Suprapubic skin (tissue), 4 donors: Measurements from ENCODE around the gene ISYNA1. TPM values are rescaled to one million over a fixed set of nuclear protein-coding genes. Genes with fewer than 3 reads are reported as not detected.

Experiments
- DNase-seq, 2 donors: peaks; one replicate each; pipeline ENCODE4 v3.0.0-alpha.2; 2019; ENCODE audit warnings: low spot score in 2 of 2
- H3K27ac ChIP-seq: fragments of 200-600 bp; sonication (generic); one replicate; pipeline ENCODE4 v1.5.1; 2019
- H3K27me3 ChIP-seq: fragments of 200-600 bp; sonication (generic); one replicate; pipeline ENCODE4 v1.5.1; 2019
- H3K36me3 ChIP-seq: fragments of 200-600 bp; sonication (generic); one replicate; pipeline ENCODE4 v1.5.1; 2019
- H3K4me1 ChIP-seq: fragments of 200-600 bp; sonication (generic); one replicate; pipeline ENCODE4 v1.5.1; 2019
- H3K4me3 ChIP-seq: fragments of 200-600 bp; sonication (generic); one replicate; pipeline ENCODE4 v1.5.1; 2019; ENCODE audit warnings: mild to moderate bottlenecking
- H3K9me3 ChIP-seq: fragments of 200-600 bp; sonication (generic); one replicate; pipeline ENCODE4 v1.5.1; 2019
- EP300 ChIP-seq: sonication (generic); formaldehyde crosslinking; IDR thresholded peaks from one replicate; pipeline ENCODE4 v1.6.1; 2017; ENCODE audit warnings: antibody characterized with exemption
- POLR2A ChIP-seq, 2 donors: fragments of 450-650 bp; IDR thresholded peaks; one replicate each; pipeline ENCODE4 v1.6.1; 2017; ENCODE audit warnings: antibody characterized with exemption in 2 of 2, mild to moderate bottlenecking in 2 of 2, moderate library complexity in 2 of 2
- POLR2AphosphoS5 ChIP-seq, 3 donors: sonication (generic); formaldehyde crosslinking; IDR thresholded peaks; one replicate each; pipeline ENCODE4 v1.6.1; 2017; ENCODE audit warnings: antibody characterized with exemption in 3 of 3
- WGBS: methylation state at CpG from one replicate; pipeline ENCODE4 v1.1.5; 2018; 5-methylcytosine and 5-hydroxymethylcytosine counted together
- total RNA-seq, 4 donors: library from RNA; depleted of rRNA; stranded (reverse); fragments of >200 nt; gene quantifications; one replicate each; pipeline ENCODE4 v1.1.0, GENCODE V29; 2016
- TF ChIP-seq, protein P1 (sequence below), 2 donors: fragments of 200-600 bp in 1 of 2; fragments of 450-650 bp in 1 of 2; sonication (generic) in 1 of 2; IDR thresholded peaks; one replicate each; pipeline ENCODE4 v1.5.1; 2016 to 2019; ENCODE audit warnings: antibody characterized with exemption in 2 of 2, mild to moderate bottlenecking in 1 of 2, moderate library complexity in 1 of 2

ISYNA1 gene
- total RNA-seq, 4 donors from 2014 or later, result 7.9 to 27.6 (median 21.0) TPM

DNA sequence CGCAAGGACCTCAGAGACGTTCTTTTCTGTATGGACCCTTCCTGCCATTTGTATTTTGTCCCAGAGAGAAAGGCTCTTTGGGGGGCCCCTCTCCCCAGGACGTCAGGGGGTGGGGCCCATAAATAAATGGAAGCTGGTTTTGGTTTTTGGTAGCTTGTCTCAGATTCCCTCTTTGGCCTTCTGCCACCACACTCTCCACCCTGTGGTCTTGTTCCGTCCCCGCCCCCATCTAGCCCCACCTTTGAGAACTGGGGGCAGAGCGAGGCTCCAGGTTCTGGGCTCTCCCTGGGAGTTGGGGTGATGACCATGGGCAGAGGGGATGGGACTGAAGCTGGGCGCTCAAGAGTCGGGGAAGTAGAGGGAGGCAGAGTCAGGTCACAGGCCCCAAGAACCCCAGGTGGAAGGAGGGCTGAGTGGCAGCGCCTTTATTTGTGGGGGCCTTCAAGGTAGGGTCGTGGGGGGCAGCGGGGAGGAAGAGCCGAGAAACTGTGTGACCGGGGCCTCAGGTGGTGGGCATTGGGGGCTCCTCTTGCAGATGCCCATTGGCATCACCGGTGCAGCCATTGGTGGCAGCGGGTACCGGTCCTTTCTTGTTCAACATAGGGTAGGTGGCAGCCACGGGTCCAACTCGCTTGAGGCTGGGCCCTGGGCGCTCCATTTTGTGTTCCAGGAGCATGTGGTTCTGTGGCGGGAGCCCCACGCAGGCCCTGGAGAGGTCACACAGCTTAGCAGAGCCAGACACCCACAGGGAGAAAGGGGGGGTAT is 3.3 kb downstream of the ISYNA1 start:
- Histone ChIP-seq H3K27ac (no peak overlapping the region), H3K9me3 (no peaks in the 10 kb centered on the region), H3K36me3 (no peaks in the 10 kb centered on the region), H3K4me3 (peak overlapping the region; percentile 49), H3K27me3 (no peaks in the 10 kb centered on the region), H3K4me1 (peaks cover 56% of the 10 kb centered on the region)
- DNase-seq, result no peak
- WGBS, result 84% methylated on average over 19 of the region's 21 CpGs
- no peak for TF ChIP-seq EP300
- no peak for TF ChIP-seq POLR2AphosphoS5 (IDR thresholded peaks at IDR 0.05)
- TF ChIP-seq POLR2A (IDR thresholded peaks at IDR 0.05), result no peak
- TF ChIP-seq, protein P1, sequence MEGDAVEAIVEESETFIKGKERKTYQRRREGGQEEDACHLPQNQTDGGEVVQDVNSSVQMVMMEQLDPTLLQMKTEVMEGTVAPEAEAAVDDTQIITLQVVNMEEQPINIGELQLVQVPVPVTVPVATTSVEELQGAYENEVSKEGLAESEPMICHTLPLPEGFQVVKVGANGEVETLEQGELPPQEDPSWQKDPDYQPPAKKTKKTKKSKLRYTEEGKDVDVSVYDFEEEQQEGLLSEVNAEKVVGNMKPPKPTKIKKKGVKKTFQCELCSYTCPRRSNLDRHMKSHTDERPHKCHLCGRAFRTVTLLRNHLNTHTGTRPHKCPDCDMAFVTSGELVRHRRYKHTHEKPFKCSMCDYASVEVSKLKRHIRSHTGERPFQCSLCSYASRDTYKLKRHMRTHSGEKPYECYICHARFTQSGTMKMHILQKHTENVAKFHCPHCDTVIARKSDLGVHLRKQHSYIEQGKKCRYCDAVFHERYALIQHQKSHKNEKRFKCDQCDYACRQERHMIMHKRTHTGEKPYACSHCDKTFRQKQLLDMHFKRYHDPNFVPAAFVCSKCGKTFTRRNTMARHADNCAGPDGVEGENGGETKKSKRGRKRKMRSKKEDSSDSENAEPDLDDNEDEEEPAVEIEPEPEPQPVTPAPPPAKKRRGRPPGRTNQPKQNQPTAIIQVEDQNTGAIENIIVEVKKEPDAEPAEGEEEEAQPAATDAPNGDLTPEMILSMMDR (IDR thresholded peaks at IDR 0.05), result no peak

DNA sequence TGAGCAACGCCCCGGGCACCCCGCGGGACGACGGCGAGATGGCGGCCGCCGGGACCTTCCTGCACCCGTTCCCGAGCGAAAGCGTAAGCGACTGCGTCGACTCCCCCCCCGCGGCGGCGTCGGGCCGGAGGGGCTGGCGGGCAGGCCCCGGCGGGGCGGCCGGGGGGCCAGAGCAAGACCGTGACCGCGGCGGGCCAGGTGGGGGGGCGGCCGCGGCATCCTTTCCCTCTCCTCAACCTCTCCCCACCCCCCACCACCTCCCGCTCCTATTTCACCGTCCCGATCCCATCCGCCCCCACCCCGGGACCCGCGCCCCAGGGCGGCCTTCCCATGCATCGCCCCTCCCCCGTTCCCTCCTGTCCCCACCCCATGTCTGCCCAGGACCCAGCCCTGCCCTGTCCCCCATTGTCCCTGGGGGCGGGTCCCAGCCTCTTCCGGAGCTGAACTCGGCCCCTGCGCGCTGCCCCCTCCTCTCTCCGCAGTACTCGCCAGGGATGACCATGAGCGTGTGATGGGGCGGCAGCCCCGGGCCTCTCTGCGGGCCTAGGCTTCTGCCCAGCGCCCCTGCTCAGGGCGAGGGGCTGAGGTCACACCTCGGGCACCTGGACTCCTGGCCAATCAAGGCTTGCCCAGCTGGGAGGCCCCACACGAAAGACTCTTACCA is 4.1 kb downstream of the ISYNA1 start:
- no peak for TF ChIP-seq POLR2A (IDR thresholded peaks at IDR 0.05)
- no peak for TF ChIP-seq POLR2AphosphoS5 (IDR thresholded peaks at IDR 0.05)
- TF ChIP-seq, protein P1 (IDR thresholded peaks at IDR 0.05), result no peak
- no peak for TF ChIP-seq EP300
- 32% methylated on average over 21 of the region's 60 CpGs for WGBS
- Histone ChIP-seq H3K4me3 (peak overlapping the region; percentile 49), H3K36me3 (no peaks in the 10 kb centered on the region), H3K4me1 (peaks cover 56% of the 10 kb centered on the region), H3K27ac (no peak overlapping the region), H3K27me3 (no peaks in the 10 kb centered on the region), H3K9me3 (no peaks in the 10 kb centered on the region)
- DNase-seq, result no peak

DNA sequence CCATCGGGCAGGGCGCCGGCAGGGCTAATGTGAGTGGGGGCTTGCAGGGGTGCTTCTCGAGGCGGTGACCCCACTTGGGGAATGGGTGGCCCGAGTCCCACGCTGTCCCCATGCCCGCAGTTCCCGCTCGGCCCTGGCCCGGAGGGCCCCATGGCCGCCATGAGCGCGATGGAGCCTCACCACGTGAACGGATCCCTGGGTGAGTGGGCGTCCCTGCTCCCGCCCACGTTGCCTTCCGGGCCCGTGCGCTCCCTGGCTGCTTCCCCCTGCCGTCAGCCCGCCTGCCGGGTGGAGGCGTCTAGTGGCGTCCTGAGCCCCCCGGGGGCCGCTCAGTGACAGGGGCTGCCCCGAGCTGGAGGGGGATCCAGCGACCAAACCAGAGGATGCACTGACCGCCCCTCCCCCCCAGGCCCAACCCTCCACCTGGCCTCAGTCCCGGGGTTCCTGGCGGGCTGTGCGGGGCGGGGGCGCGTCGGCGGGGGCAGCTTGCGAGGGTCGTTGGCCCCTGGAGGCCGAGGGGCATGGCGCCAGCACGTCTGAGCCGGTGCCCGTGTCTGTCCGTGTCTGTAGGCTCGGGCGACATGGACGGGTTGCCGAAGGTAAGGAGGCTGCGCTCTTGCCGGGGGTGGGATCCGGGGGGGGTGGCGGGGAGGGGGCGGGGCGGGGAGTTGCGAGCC is 4.8 kb downstream of the ISYNA1 start:
- peak in 1 of 2 donors; percentile 73 for DNase-seq
- Histone ChIP-seq H3K27ac (no peak overlapping the region), H3K9me3 (no peaks in the 10 kb centered on the region), H3K36me3 (no peaks in the 10 kb centered on the region), H3K4me3 (peak overlapping the region; percentile 49), H3K27me3 (no peaks in the 10 kb centered on the region), H3K4me1 (peaks cover 56% of the 10 kb centered on the region)
- TF ChIP-seq, protein P1 (IDR thresholded peaks at IDR 0.05), result no peak
- TF ChIP-seq POLR2A (IDR thresholded peaks at IDR 0.05) (no peak), POLR2AphosphoS5 (IDR thresholded peaks at IDR 0.05) (no peak), EP300 (no peak)
- WGBS, result 9% methylated on average over 28 of the region's 59 CpGs

DNA sequence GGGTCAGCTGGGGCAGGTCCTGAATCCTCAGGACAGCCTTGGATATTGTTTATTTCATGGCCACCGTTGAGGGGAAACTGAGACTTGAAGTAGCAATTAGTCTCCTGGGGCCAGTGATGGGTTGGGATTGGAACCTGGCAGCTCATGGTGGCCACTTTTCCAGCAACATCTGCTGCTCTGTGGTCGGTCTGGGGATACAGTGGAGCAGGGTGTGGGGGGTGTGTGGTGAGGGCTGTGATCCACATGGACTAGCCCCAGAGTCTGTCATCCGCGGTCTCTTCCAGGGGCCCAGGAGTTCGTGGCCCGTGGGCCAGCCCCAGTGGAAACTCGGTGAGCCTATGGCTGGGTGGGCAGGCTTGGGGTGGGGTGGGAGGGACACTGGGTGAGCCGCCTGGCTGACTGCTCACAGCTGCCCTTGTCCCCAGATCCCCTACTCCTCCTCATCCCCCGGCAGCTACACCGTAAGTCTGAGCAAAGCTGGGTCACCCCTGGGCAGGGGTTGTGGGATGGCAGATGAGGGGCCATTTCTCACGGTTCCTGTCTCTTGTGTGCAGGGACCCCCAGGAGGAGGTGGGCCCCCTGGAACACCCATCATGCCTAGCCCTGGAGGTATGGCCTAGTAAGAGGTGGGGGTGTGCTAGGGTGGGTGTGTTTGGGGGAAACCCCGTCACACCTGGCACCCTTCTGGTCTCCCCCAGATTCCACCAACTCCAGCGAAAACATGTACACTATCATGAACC is 5.5 kb downstream of the ISYNA1 start:
- Histone ChIP-seq H3K27me3 (no peaks in the 10 kb centered on the region), H3K27ac (no peak overlapping the region), H3K4me1 (peaks cover 53% of the 10 kb centered on the region), H3K9me3 (no peaks in the 10 kb centered on the region), H3K36me3 (no peaks in the 10 kb centered on the region), H3K4me3 (no peak overlapping the region)
- TF ChIP-seq, protein P1 (IDR thresholded peaks at IDR 0.05), result no peak
- TF ChIP-seq EP300, result no peak
- no peak for TF ChIP-seq POLR2A (IDR thresholded peaks at IDR 0.05)
- no peak for TF ChIP-seq POLR2AphosphoS5 (IDR thresholded peaks at IDR 0.05)
- 63% methylated on average over 2 of the region's 13 CpGs for WGBS
- DNase-seq, result no peak
